Measurements from ENCODE around the gene PPIB.

Gene PPIB

GRCh38 chr15:64157599-64158125 is 5.2 kb downstream of the PPIB start:
- no peak for DNase-seq (ENCODE audit: low read depth)

- DNase-seq (ENCODE audit: low read depth) = no peak
These were observed 6.0 kb downstream of the PPIB start for GRCh38 chr15:64156652-64157331.

GRCh38 chr15:64155802-64156651 is 6.8 kb downstream of the PPIB start:
- DNase-seq (ENCODE audit: low read depth) = no peak

GRCh38 chr15:64153480-64154367 is 9.1 kb downstream of the PPIB start:
- peak; percentile 82 for DNase-seq (ENCODE audit: low read depth)

- DNase-seq (ENCODE audit: low read depth) = no peak
These were observed 10.1 kb downstream of the PPIB start for GRCh38 chr15:64152507-64153387.

- DNase-seq (ENCODE audit: low read depth) = no peak
These were observed 10.9 kb downstream of the PPIB start, which contains the start of gene SNX22 for GRCh38 chr15:64151727-64152506. Gene SNX22, plus strand, starts transcription at chr15:64151731. Its CDS starts 45 bp downstream, at chr15:64151776.

- no peak for DNase-seq (ENCODE audit: low read depth)
These were observed 12.8 kb downstream of the PPIB start for GRCh38 chr15:64149893-64150578.

GRCh38 chr15:64149424-64149823 is 13.4 kb downstream of the PPIB start:
- no peak for DNase-seq (ENCODE audit: low read depth)

- no peak for DNase-seq (ENCODE audit: low read depth)
These were observed 14.2 kb downstream of the PPIB start for GRCh38 chr15:64148581-64148980.

GRCh38 chr15:64148168-64148567 is 14.7 kb downstream of the PPIB start:
- no peak for DNase-seq (ENCODE audit: low read depth)

GRCh38 chr15:64146885-64147681 is 15.7 kb downstream of the PPIB start:
- DNase-seq (ENCODE audit: low read depth) = no peak

- DNase-seq (ENCODE audit: low read depth) = no peak
These were observed 16.3 kb downstream of the PPIB start for GRCh38 chr15:64146520-64146884.

GRCh38 chr15:64146041-64146440 is 16.8 kb downstream of the PPIB start:
- no peak for DNase-seq (ENCODE audit: low read depth)

GRCh38 chr15:64144565-64145281 is 18.1 kb downstream of the PPIB start:
- DNase-seq (ENCODE audit: low read depth) = no peak

- DNase-seq (ENCODE audit: low read depth) = no peak
These were observed 18.6 kb downstream of the PPIB start for GRCh38 chr15:64144192-64144564.

GRCh38 chr15:64143276-64143675 is 19.5 kb downstream of the PPIB start:
- DNase-seq (ENCODE audit: low read depth) = no peak

GRCh38 chr15:64141798-64142512 is 20.9 kb downstream of the PPIB start:
- no peak for DNase-seq (ENCODE audit: low read depth)
